Right kidney (tissue), 1 donor: ENCODE results near the gene RING1.

Experiments used
- DNase-seq: peaks from one replicate; pipeline ENCODE4 v3.0.0-alpha.2; 2016

RING1 gene

DNA sequence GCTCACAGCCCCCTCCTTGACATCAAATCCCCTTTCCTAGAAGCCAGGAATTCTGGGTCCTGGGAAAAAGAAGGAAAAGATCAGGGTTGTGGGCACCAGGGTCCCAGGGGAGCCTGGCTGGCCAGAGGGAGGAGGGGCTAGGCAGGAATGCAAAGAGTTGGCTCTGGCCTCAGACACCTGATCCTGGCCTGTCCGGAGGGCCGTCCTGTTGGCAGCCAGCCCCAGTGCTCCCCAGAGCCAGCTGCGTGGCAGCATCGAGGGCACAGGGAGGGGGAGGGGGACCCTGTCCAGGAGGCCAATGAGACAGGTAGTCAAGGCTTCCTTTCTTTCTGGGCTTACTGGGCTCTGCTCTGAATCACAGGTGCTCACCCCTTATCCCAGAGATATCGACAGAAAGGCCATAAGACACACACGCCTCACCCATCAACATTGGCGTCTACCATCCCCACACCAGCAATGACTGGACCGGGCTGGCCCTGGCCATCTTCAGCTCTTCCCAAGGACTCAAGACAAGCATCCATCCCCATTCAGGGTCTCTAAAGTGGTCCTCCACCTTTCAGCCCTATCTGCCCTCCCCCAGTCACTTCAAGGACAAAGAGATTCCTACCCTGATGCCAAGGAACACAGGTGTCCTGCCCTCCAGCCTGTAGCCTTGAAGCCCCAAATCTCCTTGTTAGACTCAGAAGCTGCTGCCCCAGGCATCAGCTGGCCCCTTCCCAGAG lies 16.8 kb upstream of the RING1 start:
- DNase-seq, result no peak

DNA sequence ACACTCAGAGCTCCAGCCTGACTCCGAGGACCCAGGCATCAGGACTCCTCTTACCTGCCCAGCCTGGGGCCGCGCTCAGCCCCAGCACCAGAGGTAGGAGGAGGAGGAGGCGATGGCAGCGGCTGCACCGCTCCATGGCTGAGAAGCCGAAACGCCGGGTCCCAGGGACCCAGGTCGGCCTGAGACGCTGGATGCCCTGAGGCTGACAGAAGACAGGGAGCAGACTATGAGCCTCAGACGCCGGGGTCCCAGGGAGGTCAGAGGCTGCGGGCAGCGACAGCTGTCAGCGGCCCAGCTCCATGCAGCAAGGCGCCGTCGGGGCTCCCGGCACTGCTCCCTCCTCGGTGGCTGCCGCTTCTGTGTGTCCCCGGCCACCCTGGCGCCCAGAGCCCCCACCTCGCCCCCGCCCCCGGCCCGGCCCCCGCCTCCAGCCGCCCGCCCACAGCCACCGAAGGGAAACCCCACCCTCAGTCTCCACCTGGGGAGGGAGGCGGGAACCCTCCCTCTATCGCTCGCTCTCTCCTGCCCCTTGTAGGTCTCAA lies 16.1 kb upstream of the RING1 start, which contains the start of gene COL11A2:
COL11A2 (minus strand) TSS at position 363 of the 542 bp plus-strand sequence; CDS start at position 136, 227 bp downstream.
- peak; percentile 51 for DNase-seq

DNA sequence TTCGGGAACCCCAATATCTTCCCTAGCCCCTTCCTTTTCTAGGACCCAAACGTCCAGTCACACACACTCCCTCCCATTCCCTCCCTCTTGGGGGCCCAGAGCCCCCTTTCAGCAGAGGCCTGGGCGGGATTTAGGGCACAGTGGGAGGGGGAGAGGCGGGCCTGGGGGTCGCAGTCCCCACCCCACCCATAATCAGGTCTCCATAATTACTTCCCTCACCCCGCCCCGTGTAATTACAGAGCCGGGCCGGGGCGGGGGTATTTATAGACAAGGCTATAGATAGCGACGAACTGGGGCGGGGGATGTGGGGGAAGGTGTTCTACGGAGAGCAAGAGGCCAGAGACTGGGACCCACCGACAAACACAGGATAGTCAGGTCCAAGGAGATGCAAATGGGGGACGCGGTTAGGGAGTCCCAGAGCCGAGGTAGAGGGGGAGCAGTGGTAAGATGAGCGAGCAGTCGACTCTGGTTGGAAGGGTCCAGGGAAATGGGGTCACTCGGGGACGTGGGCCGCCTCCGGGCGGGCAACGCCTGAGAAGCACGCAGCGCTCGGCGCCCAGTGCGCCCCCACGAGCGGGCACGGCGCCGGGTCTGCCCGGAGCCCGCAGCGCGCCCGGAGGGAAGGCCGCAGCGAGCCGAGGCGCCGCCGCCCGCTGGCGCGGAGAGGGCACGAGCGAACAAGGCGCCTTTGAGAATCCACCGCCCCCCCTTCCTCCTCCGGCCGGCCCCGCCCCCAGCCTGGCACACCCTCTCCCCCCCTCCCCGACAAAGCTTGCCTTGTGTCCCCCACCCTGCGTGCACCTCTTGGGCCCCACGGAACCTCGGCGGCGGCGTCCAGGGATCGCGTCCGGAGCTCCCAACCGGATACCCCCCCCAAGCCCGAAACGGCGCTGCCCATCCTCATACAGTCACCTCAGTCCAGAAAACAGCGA lies 15.4 kb upstream of the RING1 start:
- DNase-seq, result peak; percentile 64

DNA sequence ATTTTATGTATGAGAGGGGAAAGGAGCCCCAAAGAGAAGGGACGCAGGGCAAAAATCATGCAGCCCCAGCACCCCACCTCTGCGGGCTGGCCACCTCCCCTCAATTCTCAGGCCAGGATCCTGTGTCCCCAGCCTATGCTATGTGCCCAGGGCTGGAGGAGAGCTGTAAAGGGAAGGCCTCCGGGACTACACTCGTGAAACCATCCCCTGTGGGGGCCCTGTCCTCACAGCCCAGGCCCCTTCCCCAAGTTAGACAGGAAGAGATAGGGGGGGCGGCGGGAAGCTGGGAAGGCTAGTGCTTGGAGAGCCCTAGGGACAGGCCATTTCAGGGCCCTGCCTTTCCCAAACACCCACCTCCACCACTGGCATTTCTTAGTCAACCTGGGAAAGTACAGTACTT lies 14.7 kb upstream of the RING1 start:
- DNase-seq, result no peak

DNA sequence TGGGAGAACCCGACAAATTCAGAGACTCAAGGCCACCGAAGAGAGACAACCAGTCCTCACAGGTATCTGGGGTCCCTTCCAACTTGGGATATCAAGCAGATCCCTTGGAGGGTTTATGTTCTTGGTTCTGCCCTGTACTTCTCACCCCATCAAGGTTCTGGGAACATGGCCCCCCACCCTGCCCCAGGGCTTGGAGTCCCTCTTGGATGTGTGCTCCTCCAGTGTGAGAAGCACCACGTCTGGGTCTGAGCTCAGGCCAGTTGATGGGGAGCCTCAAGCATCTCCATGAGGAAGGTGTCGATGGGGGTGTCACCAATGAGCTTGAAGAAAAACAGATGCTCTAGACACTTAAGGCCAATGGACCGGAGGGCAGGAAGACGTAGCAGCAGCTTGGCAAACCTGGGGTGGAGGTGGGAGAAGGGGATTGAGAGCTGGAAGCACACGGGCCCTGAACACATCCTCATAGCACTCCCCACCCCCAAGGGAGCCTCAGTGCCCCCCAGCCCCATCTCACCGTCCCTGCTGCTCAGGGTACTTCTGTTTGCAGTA lies 13.8 kb upstream of the RING1 start:
- no peak for DNase-seq

DNA sequence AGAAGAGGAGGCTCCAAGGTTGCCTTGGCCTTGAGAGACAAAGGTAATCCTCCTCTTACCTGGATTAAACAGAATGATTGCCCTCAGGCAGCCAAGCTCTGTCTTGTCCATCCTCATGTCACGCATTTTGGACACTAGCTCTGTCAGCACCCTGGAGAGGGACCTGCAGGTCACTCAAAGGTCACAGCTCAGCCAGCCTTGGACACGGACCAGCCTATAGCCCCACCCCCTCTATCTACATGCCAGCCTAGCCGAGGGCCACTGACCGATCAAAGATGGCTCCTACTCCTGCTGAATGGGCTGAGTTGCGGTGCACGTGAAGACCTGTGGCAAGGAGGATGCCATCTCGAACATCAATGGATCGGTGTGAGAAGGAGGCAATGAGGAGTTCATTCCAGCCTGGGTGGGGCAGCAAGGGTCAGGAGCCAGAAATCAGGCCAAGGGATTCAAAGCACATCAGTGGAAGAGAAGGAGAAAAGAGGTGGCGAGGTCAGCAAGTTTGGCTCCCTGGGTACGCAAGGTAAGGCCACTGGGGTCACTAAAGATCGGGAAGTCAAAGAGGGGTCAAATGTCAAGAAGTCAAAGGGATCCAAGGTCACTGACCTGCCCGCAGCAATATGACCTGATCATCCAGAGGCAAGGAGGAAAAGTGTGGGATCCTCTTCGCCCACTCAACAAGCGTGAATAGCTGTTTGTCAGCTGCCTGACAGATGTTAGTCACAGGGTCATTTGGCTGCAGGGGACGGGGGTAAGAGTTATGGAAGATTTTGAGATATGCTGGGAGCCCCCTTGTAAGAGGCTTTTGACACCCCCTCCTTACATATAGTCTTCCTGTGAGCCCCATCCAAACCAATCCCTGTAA lies 12.8 kb upstream of the RING1 start:
- DNase-seq, result no peak

DNA sequence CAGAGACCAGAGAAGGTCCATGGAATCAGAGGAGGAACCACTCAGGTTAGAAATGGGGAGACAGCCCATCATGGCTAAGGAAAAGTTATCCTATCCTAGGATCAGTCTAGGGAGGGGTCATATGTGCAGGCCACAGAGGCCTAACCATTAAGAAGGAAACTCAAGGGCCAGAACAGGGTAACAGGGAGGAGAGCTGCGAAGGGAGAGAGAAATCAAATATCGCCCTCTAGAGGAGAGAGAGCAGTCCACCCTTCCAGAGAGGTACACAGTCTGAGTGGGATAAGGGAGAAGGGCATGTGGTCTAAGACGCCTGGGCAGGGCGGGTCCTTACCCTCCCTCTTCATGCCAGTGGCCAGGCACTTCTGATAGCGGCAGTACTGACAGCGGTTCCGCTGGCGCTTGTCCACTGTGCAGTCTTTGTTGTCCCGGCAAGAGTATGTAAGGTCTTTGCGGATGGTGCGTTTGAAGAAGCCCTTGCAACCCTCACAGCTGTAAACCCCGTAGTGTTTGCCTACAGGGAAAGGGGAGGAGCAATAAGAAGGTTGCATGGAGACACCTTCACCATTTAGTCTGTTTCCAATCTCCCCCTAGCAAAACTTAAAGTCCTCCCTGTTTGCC lies 10.8 kb upstream of the RING1 start:
- no peak for DNase-seq

DNA sequence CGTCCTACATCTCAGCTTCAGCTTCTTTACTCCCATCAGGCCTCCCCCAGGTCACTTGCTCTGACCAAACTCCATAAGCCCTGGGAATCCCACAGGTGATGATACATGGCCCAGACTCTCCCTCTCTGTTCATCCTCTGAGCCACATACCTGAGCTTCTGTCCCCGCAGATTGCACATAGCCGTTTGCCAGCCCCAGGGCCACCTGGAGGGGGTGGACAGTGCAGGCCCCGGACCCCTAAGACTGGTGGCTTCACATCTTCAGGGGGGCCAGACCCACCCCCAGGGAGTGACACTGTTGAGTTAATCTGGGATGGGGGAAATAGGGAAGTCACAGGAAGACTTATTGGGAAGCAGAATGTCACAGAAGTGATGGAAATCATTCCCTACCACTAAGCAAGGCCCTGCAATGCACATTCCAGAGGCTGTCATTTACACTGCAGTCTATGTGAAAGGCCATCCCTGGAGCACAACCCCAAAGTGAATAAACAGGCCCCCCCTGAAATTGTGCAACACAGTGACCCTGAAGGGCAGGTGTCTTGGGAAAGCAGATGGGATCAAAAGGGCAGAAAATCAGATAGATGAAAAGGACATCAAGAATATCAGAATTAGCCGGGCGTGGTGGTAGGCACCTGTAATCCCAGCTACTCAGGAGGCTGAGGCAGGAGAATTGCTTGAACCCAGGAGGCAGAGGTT lies 10.0 kb upstream of the RING1 start:
- no peak for DNase-seq

DNA sequence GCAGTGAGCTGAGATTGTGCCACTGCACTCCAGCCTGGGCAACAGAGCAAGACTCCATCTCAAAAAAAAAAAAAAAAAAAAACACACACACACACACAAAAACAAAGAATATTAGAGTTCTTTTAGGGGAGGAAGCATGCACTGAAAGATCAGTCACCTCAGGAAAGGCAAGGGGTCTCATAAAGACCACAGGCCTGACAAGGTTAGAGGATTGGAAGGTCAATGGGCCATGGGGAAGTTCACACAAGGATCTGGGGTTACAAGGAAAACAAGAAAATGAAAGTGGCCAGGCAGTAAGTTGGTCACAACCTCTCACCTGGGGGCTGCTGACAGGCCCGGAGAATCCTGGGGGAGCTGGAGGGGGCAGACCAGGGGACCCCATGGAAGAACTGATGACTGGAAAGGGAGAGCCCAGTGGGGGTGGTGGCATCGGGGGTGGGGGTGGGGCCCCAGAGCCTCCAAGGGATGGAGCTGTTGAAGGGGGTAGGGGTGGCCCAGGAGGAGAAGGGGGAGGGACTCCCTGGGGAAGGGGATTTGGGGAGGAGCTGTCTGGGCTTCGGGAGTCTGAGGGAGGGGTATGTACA lies 9.4 kb upstream of the RING1 start:
- no peak for DNase-seq

DNA sequence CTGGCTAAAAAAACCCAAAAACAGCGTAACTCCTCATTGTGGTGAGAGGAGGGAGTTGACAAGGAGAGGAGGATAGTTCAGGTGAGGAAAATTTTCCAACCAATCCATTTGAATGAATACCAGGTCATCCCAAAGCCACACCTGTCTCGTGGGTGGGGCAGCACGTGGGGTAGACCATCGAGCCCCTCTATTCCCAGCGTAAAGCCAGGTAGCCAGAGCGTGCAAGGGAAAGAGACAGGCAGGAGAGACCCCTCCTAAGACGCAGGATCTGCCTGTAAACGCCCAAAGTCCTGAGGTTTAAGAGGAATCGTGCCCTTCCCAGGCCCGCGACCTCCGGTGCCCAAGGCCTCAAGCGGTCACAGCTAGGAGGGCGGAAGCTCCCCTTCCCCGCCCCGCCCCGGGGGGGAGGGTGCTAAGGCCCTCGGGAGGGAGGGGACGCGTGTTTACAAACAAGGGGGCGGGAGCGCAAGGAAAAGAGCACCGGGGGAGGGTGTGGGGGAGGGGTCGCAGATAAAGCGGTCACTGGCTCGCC lies 8.5 kb upstream of the RING1 start:
- no peak for DNase-seq

DNA sequence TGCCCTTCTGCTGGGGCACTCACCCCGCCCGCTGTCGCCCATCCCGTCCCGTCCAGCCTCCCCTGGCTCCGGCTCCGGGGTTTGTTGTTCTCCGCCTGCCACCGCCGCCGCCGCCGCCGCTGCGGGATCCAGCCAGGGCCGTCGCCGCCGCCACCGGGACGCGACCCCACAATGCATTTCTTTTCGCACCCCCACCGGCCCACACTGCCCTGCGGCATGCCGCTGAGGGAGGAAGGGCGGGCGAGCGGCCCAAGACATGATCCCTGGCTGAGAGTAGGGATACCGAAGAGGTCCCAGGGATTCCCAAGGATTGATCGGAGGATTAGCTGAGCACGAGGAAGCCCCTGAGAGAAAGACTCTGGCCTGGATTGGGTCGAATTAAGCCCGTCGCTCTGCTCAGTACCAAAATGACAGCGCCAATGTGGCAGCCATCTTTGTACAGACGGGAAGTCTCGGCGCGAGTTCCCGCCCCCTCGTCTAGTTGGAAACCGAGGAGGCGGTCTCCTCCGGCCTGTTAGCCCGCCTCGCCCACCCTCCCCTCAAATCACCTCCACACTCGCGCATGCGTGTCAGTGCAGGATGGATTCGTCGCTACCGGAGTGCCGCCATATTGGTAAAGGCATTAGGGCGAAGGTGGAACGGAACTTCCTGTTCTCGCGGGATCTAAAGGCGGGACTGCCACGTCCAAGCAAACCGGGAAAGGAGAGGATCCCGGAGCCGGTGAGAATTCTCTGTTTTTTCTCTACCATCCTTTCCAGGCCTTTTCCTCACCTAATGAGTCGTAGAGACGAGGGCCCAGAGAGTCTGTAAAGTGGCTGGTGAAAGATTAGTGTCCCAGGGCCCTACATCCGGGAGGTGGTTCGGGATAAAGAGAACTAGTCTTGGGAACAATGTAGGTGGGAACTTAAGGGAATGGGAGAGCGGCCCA lies 7.8 kb upstream of the RING1 start, which contains the start of the genes RXRB and SLC39A7:
RXRB (minus strand) TSS at position 447 of the 928 bp plus-strand sequence; CDS start at position 258, 189 bp downstream.
SLC39A7 (plus strand) TSS at position 649 of the 928 bp plus-strand sequence. CDS start 379 bp downstream, outside the sequence.
- peak; percentile 97 for DNase-seq

DNA sequence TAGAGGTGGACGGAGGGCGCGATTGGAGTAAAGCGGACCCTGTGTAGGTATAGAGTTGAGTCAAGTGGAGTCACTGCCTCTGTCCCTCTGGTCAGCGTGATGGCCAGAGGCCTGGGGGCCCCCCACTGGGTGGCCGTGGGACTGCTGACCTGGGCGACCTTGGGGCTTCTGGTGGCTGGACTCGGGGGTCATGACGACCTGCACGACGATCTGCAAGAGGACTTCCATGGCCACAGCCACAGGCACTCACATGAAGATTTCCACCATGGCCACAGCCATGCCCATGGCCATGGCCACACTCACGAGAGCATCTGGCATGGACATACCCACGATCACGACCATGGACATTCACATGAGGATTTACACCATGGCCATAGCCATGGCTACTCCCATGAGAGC lies 7.2 kb upstream of the RING1 start:
- DNase-seq, result no peak

DNA sequence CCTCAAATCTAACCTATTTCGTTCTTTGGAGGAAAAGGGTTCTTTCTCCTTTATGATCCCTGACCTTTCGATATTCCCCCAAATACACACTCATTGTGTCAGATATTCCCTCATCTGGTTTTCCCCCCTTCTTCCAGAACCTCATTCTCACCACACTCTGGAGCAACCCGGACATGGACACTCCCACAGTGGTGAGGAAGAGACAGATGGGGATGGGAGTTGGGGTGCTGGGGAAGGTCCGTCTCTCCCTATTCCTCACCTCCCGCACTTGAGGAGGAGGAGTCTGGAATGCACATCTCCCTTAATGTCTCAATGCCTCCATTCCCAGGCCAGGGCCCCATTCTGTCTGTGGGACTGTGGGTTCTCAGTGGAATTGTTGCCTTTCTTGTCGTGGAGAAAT lies 6.4 kb upstream of the RING1 start:
- no peak for DNase-seq

DNA sequence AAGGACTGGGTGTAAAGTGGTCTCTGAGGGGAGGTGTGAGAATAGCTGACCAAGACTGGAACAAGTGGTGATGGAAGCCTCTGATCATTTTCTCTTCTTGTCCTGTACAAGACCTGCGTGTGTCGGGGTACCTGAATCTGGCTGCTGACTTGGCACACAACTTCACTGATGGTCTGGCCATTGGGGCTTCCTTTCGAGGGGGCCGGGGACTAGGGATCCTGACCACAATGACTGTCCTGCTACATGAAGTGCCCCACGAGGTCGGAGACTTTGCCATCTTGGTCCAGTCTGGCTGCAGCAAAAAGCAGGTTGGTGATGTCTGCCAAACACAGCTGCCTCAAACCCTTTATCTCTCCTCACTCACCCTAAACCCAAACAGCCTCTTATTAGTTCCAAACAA lies 5.5 kb upstream of the RING1 start:
- DNase-seq, result no peak

DNA sequence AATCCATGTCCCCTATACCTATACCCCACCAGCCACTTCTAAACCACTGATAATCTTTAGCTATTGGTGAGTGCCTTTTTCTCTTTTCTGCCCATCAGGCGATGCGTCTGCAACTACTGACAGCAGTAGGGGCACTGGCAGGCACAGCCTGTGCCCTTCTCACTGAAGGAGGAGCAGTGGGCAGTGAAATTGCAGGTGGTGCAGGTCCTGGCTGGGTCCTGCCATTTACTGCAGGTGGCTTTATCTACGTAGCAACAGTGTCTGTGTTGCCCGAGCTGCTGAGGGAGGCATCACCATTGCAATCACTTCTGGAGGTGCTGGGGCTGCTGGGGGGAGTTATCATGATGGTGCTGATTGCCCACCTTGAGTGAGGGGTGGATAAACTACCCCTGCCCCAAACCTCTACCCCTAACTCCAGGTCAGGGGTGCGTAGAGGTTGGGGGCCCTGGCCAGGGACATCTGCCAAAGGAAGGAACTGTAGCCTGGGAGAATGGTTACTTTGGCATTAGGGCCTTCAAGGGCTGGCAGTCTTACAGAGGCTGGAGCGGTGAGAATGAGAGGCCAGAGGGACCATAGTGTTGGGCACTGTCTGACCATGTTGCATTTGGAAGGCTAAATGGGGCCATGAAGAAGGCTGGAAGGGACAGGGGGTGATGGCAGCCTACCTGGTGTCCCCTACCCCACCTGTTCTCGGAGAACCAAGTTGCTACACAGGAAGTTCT lies 4.7 kb upstream of the RING1 start:
- peak; percentile 16 for DNase-seq

DNA sequence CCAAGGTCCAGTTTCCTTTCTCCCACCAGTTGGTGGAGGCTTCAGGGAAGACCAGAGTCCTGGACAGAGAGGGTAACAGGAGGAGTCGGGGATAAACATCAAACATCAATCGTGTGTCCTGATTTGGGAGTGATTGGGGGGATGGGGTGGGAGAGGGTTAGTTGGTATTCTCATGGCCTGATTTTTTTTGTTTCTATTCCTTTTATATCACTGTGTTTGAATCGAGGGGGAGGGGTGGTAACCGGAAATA lies 4.2 kb upstream of the RING1 start:
- DNase-seq, result no peak

DNA sequence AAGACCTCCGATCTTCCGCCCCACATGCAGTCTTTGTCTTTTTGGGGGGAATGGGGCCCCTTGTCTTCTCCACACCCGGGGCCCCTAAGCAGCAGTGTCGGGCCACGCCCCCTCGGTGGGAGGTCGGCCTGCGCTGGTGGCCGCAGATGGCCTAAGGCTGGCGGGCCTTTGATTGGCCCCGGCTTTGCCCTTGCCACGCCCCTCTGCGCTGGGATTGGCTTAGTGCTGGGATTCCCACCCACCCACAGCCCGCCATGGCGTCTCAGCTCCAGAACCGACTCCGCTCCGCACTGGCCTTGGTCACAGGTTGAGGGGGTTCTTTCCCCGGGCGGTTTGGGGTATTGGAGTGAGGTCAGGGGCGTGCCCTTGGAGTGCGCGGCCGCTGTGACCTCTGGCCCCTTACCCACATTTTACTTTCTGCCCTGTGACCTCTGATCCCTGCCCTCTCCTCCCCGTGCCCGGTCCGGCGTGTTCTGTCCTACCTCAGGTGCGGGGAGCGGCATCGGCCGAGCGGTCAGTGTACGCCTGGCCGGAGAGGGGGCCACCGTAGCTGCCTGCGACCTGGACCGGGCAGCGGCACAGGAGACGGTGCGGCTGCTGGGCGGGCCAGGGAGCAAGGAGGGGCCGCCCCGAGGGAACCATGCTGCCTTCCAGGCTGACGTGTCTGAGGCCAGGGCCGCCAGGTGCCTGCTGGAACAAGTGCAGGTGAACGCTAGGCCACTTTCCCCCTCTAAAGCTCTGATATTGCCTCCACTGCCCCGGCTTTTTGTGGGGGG lies 3.7 kb upstream of the RING1 start, which contains the start of gene HSD17B8:
HSD17B8 (plus strand) TSS at position 241 of the 776 bp plus-strand sequence; CDS start at position 255, 14 bp downstream.
- peak; percentile 84 for DNase-seq
